ENCODE measurements around the gene CCDC92B. TPM values are rescaled to one million over a fixed set of nuclear protein-coding genes. Genes with fewer than 3 reads are reported as not detected.
A peak's percentile ranks its signal among the peaks of the same experiment; 100 is the strongest.

The CCDC92B gene
- total and polyA plus RNA-seq, 2 of the 4 experiments (the other 2 are of a cell fraction): not detected

DNA sequence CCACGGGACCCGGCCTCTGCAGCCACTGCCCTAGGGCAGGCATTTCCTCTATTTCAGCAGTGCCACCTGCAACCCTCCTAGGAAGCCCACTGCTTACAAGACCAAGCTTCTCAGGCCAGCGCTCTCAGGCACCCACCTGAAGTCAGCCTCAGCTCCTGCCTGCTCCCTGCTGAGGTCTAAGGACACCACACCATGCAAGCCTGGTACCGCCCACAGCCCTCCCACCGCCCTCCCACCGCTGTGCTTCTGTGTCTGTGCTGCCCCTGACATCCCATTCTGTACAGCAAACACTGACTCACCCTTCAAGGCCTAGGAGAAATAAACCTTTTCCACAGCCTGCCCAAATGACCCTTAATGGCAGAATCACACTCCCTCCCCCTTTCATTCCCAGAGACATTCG lies 44.2 kb downstream of the CCDC92B start:
- POLR2A ChIA-PET (ENCODE audit: unreplicated experiment): no interaction called here
- peaks cover 72% of the 10 kb centered on the region for H4K20me1 ChIP-seq (ENCODE audit: insufficient read depth, low read length)
- BruUV-seq (replicated peaks): no TSS peak
- H4K8ac ChIP-seq (ENCODE audit: low read depth in 2 of 2, low read length in 2 of 2): no peak overlapping the region
- H3K56ac ChIP-seq (ENCODE audit: extremely low read depth, insufficient read depth, low read length): no peak overlapping the region
- H3K4ac ChIP-seq (ENCODE audit: low read depth, low read length): no peak overlapping the region
- peak overlapping the region; percentile 29; the same call in 1 of the 2 replicates for H2AK5ac ChIP-seq (ENCODE audit: low read depth, low read length)
- H3K4me2 ChIP-seq (ENCODE audit: low read depth, low read length): no peak overlapping the region
- DNase-seq (peak; percentile 84), ATAC-seq (ENCODE audit: low read depth) (peak; percentile 94)
- dilution Hi-C loops (cut with HindIII; ENCODE audit: low sequenced_read_pairs, unreplicated experiment) (no loop called here), in situ Hi-C loops (cut with MboI; ENCODE audit: low sequenced_read_pairs) (no loop called here), intact Hi-C loops (cut with micrococcal nuclease) (no loop called here)
- no peak overlapping the region for H3K4me3 ChIP-seq (ENCODE audit: insufficient read depth, low read depth, low read length)
- 76% methylated on average over 4 of the region's 7 CpGs; no CpG with 5 or more reads in 1 of the 2 experiments for WGBS, 2 experiments (ENCODE audit: extremely low coverage in 2 of 2, insufficient read length in 1 of 2)
- CTCF ChIA-PET: interaction anchor here (0.6 kb wide), 1 partner anchor 121 kb away, joined by 3 read pairs; no protein-coding TSS in a partner anchor
- peak overlapping the region; percentile 21 for H2AFZ ChIP-seq (replicated peaks; ENCODE audit: low read length, poor library complexity)
- no peak overlapping the region for H2BK15ac ChIP-seq (ENCODE audit: low read depth, low read length)
- no peak overlapping the region for H3K14ac ChIP-seq (replicated peaks; ENCODE audit: low read depth, low read length)
- peak overlapping the region; percentile 10 for H2AK9ac ChIP-seq (replicated peaks; ENCODE audit: low read depth, low read length, poor library complexity)
- no peak overlapping the region for H3K23ac ChIP-seq (ENCODE audit: low read depth, low read length)
- H2BK20ac ChIP-seq (ENCODE audit: low read depth, low read length): no peak overlapping the region
- H3K27me3 ChIP-seq (ENCODE audit: control insufficient read depth, insufficient read depth, low read length): no peaks in the 10 kb centered on the region
- peak overlapping the region; percentile 44; the same call in 1 of the 2 replicates for H3K9ac ChIP-seq (ENCODE audit: low read depth, low read length)
- H3K4me1 ChIP-seq (ENCODE audit: control insufficient read depth, insufficient read depth, low read length): peaks cover 22% of the 10 kb centered on the region
- H4K91ac ChIP-seq (ENCODE audit: insufficient read depth, low read depth, low read length): no peak overlapping the region
- no peaks in the 10 kb centered on the region for H3K9me3 ChIP-seq (ENCODE audit: control insufficient read depth, insufficient read depth, low read length)
- no peak overlapping the region for H3K18ac ChIP-seq (ENCODE audit: low read depth, low read length)
- TF ChIP-seq BHLHE40 (IDR thresholded peaks at IDR 0.05; ENCODE audit: low read depth, low read length) (no peak), MAFK (IDR thresholded peaks at IDR 0.05; ENCODE audit: low read depth, low read length) (no peak), RAD21 (IDR thresholded peaks at IDR 0.05; ENCODE audit: low read length) (no peak), CHD1 (IDR thresholded peaks at IDR 0.05; ENCODE audit: low read depth, low read length) (no peak), FOS (IDR thresholded peaks at IDR 0.05; ENCODE audit: low read depth, low read length) (peak; percentile 46; the same call in 1 of the 2 replicates), POLR2A (IDR thresholded peaks at IDR 0.05; ENCODE audit: low read depth, low read length) (no peak), RFX5 (IDR thresholded peaks at IDR 0.05; ENCODE audit: low read depth, low read length) (no peak), MAZ (IDR thresholded peaks at IDR 0.05; ENCODE audit: borderline replicate concordance, low read depth, low read length) (peak; percentile 58; the same call in 1 of the 2 replicates), MXI1 (IDR thresholded peaks at IDR 0.05; ENCODE audit: borderline replicate concordance, low read depth, low read length) (no peak)
- TF ChIP-seq, protein P1, sequence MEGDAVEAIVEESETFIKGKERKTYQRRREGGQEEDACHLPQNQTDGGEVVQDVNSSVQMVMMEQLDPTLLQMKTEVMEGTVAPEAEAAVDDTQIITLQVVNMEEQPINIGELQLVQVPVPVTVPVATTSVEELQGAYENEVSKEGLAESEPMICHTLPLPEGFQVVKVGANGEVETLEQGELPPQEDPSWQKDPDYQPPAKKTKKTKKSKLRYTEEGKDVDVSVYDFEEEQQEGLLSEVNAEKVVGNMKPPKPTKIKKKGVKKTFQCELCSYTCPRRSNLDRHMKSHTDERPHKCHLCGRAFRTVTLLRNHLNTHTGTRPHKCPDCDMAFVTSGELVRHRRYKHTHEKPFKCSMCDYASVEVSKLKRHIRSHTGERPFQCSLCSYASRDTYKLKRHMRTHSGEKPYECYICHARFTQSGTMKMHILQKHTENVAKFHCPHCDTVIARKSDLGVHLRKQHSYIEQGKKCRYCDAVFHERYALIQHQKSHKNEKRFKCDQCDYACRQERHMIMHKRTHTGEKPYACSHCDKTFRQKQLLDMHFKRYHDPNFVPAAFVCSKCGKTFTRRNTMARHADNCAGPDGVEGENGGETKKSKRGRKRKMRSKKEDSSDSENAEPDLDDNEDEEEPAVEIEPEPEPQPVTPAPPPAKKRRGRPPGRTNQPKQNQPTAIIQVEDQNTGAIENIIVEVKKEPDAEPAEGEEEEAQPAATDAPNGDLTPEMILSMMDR (conservative IDR thresholded peaks at IDR 0.05; ENCODE audit: low read depth, low read length): no peak
- TF ChIP-seq, protein P2, sequence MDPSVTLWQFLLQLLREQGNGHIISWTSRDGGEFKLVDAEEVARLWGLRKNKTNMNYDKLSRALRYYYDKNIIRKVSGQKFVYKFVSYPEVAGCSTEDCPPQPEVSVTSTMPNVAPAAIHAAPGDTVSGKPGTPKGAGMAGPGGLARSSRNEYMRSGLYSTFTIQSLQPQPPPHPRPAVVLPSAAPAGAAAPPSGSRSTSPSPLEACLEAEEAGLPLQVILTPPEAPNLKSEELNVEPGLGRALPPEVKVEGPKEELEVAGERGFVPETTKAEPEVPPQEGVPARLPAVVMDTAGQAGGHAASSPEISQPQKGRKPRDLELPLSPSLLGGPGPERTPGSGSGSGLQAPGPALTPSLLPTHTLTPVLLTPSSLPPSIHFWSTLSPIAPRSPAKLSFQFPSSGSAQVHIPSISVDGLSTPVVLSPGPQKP (IDR thresholded peaks at IDR 0.05; ENCODE audit: borderline replicate concordance, low read depth, low read length): no peak
- H3K9me1 ChIP-seq (ENCODE audit: insufficient read depth, low read length): peaks cover 9% of the 10 kb centered on the region
- H3K36me3 ChIP-seq (ENCODE audit: control insufficient read depth, insufficient read depth, low read length): peaks cover 31% of the 10 kb centered on the region
- peak overlapping the region; percentile 19; the same call in 1 of the 2 replicates for H3K27ac ChIP-seq (ENCODE audit: insufficient read depth, low read length)
- H3K79me1 ChIP-seq (ENCODE audit: low read depth in 1 of 2, low read length in 2 of 2): peaks cover 11 to 72% of the 10 kb centered on the region in 2 experiments
- no peak overlapping the region for H2BK5ac ChIP-seq (ENCODE audit: low read depth, low read length, poor library complexity, severe bottlenecking)
- no peak overlapping the region for H2BK120ac ChIP-seq (ENCODE audit: low read depth, low read length)
- H4K5ac ChIP-seq (ENCODE audit: low read depth, low read length): no peak overlapping the region

All from IMR-90 (cell line).